GM10847 (cell line): ENCODE measurements around the gene AKAP6.

Experiments
- POLR2A ChIP-seq: IDR thresholded peaks from 2 replicates; pipeline ENCODE4 v1.6.1; 2011; ENCODE audit not compliant: insufficient read length; ENCODE audit errors: extremely low read depth

AKAP6 gene

GRCh38 chr14:32319368-32320049, 9.6 kb upstream of the AKAP6 start:
- no peak for TF ChIP-seq POLR2A

GRCh38 chr14:32324601-32325000, 4.5 kb upstream of the AKAP6 start:
- TF ChIP-seq POLR2A = no peak

- TF ChIP-seq POLR2A = no peak
Measured at GRCh38 chr14:32327255-32327961, 1.7 kb upstream of the AKAP6 start.

- no peak for TF ChIP-seq POLR2A
Measured at GRCh38 chr14:32329690-32330285, 690 bp downstream of the AKAP6 start.

GRCh38 chr14:32330351-32331111, 1.4 kb downstream of the AKAP6 start:
- TF ChIP-seq POLR2A = no peak

- no peak for TF ChIP-seq POLR2A
Measured at GRCh38 chr14:32331206-32331605, 2.1 kb downstream of the AKAP6 start.

- TF ChIP-seq POLR2A = no peak
Measured at GRCh38 chr14:32332415-32333316, 3.6 kb downstream of the AKAP6 start.

GRCh38 chr14:32336702-32337101, 7.6 kb downstream of the AKAP6 start:
- no peak for TF ChIP-seq POLR2A

GRCh38 chr14:32337759-32338158, 8.7 kb downstream of the AKAP6 start:
- no peak for TF ChIP-seq POLR2A

- TF ChIP-seq POLR2A = no peak
Measured at GRCh38 chr14:32339188-32339587, 10.1 kb downstream of the AKAP6 start.

GRCh38 chr14:32341947-32342846, 13.1 kb downstream of the AKAP6 start:
- TF ChIP-seq POLR2A = no peak

- TF ChIP-seq POLR2A = no peak
Measured at GRCh38 chr14:32342847-32343194, 13.7 kb downstream of the AKAP6 start.

- TF ChIP-seq POLR2A = no peak
Measured at GRCh38 chr14:32343926-32344430, 14.9 kb downstream of the AKAP6 start.

GRCh38 chr14:32345311-32345791, 16.3 kb downstream of the AKAP6 start:
- TF ChIP-seq POLR2A = no peak

- TF ChIP-seq POLR2A = no peak
Measured at GRCh38 chr14:32349322-32349721, 20.2 kb downstream of the AKAP6 start.
